ENCODE measurements around the gene PRAME. TPM values are rescaled to one million over a fixed set of nuclear protein-coding genes. Genes with fewer than 3 reads are reported as not detected.

Gene PRAME
- total RNA-seq, 1 donor from 2014 or later = not detected

- no peak for DNase-seq
Observed at GRCh38 chr22:22550789-22551434, 8.2 kb downstream of the PRAME start.

GRCh38 chr22:22548910-22549309, 10.2 kb downstream of the PRAME start:
- no peak for TF ChIP-seq CTCF (IDR thresholded peaks at IDR 0.05; ENCODE audit: borderline replicate concordance)
- no peaks in the 10 kb centered on the region for H3K9me3 ChIP-seq (replicated peaks)
- DNase-seq = no peak
- peaks cover 58% of the 10 kb centered on the region for H3K27me3 ChIP-seq (ENCODE audit: low read depth)
- H3K27ac ChIP-seq (replicated peaks) = no peak overlapping the region
- no peaks in the 10 kb centered on the region for H3K36me3 ChIP-seq
- H3K4me1 ChIP-seq = no peaks in the 10 kb centered on the region
- no peak overlapping the region for H3K4me3 ChIP-seq
- intact Hi-C loops (cut with micrococcal nuclease) = no loop called here

More at GRCh38 chr22:22550789-22551434, 8.2 kb downstream of the PRAME start:
- H3K9me3 ChIP-seq (replicated peaks) = no peaks in the 10 kb centered on the region
- H3K36me3 ChIP-seq = no peaks in the 10 kb centered on the region
- no peak for TF ChIP-seq CTCF (IDR thresholded peaks at IDR 0.05; ENCODE audit: borderline replicate concordance)
- H3K4me1 ChIP-seq = peaks cover 9% of the 10 kb centered on the region
- H3K27ac ChIP-seq (replicated peaks) = no peak overlapping the region
- H3K27me3 ChIP-seq (ENCODE audit: low read depth) = peaks cover 42% of the 10 kb centered on the region
- no peak overlapping the region for H3K4me3 ChIP-seq
- intact Hi-C loops (cut with micrococcal nuclease) = no loop called here

- intact Hi-C loops (cut with micrococcal nuclease) = no loop called here
- Histone ChIP-seq H3K9me3 (replicated peaks) (no peaks in the 10 kb centered on the region), H3K27me3 (ENCODE audit: low read depth) (peaks cover 64% of the 10 kb centered on the region), H3K4me1 (no peaks in the 10 kb centered on the region), H3K4me3 (no peak overlapping the region), H3K27ac (replicated peaks) (no peak overlapping the region), H3K36me3 (no peaks in the 10 kb centered on the region)
- TF ChIP-seq CTCF (IDR thresholded peaks at IDR 0.05; ENCODE audit: borderline replicate concordance) = no peak
- DNase-seq = no peak
Observed at GRCh38 chr22:22548317-22548716, 10.7 kb downstream of the PRAME start.

GRCh38 chr22:22547692-22548300, 11.3 kb downstream of the PRAME start:
- intact Hi-C loops (cut with micrococcal nuclease) = no loop called here
- TF ChIP-seq CTCF (IDR thresholded peaks at IDR 0.05; ENCODE audit: borderline replicate concordance) = no peak
- Histone ChIP-seq H3K27me3 (ENCODE audit: low read depth) (peaks cover 69% of the 10 kb centered on the region), H3K27ac (replicated peaks) (no peak overlapping the region), H3K4me3 (no peak overlapping the region), H3K36me3 (no peaks in the 10 kb centered on the region), H3K4me1 (no peaks in the 10 kb centered on the region), H3K9me3 (replicated peaks) (no peaks in the 10 kb centered on the region)
- DNase-seq = no peak

GRCh38 chr22:22547226-22547625, 11.8 kb downstream of the PRAME start:
- H3K36me3 ChIP-seq = no peaks in the 10 kb centered on the region
- no peaks in the 10 kb centered on the region for H3K9me3 ChIP-seq (replicated peaks)
- peaks cover 72% of the 10 kb centered on the region for H3K27me3 ChIP-seq (ENCODE audit: low read depth)
- no peak for DNase-seq
- intact Hi-C loops (cut with micrococcal nuclease) = no loop called here
- no peak overlapping the region for H3K27ac ChIP-seq (replicated peaks)
- no peak for TF ChIP-seq CTCF (IDR thresholded peaks at IDR 0.05; ENCODE audit: borderline replicate concordance)
- H3K4me3 ChIP-seq = no peak overlapping the region
- no peaks in the 10 kb centered on the region for H3K4me1 ChIP-seq
